ENCODE data around the gene ARHGAP27.

The ARHGAP27 gene

GRCh38 chr17:45429339-45430005 is 3.2 kb downstream of the ARHGAP27 start:
- DNase-seq, result no peak

- no peak for DNase-seq
Observed at GRCh38 chr17:45428931-45429338, 3.7 kb downstream of the ARHGAP27 start.

- peak; percentile 63 to 79 for DNase-seq
Observed at GRCh38 chr17:45428050-45428617, 4.5 kb downstream of the ARHGAP27 start.

GRCh38 chr17:45427181-45427835 is 5.4 kb downstream of the ARHGAP27 start:
- DNase-seq, result no peak

- no peak for DNase-seq
Observed at GRCh38 chr17:45426561-45426960, 6.1 kb downstream of the ARHGAP27 start.

GRCh38 chr17:45425984-45426413 is 6.7 kb downstream of the ARHGAP27 start:
- no peak for DNase-seq

GRCh38 chr17:45425125-45425983 is 7.3 kb downstream of the ARHGAP27 start:
- DNase-seq, result no peak

- no peak for DNase-seq
Observed at GRCh38 chr17:45424769-45425124, 7.9 kb downstream of the ARHGAP27 start.

GRCh38 chr17:45423975-45424335 is 8.7 kb downstream of the ARHGAP27 start:
- DNase-seq, result no peak

- no peak for DNase-seq
Observed at GRCh38 chr17:45423304-45423974, 9.2 kb downstream of the ARHGAP27 start.

GRCh38 chr17:45414990-45415881 is 17.4 kb downstream of the ARHGAP27 start:
- DNase-seq, result no peak

GRCh38 chr17:45413498-45413923 is 19.2 kb downstream of the ARHGAP27 start:
- DNase-seq, result no peak

GRCh38 chr17:45411348-45412105 is 21.1 kb downstream of the ARHGAP27 start:
- DNase-seq, result no peak

- DNase-seq, result peak; percentile 51 to 62
Observed at GRCh38 chr17:45410144-45411091, 22.3 kb downstream of the ARHGAP27 start.

- no peak for DNase-seq
Observed at GRCh38 chr17:45409659-45410076, 23.0 kb downstream of the ARHGAP27 start.

GRCh38 chr17:45408611-45409421 is 23.9 kb downstream of the ARHGAP27 start:
- DNase-seq, result no peak

GRCh38 chr17:45406107-45406506 is 26.6 kb downstream of the ARHGAP27 start:
- no peak for DNase-seq

GRCh38 chr17:45405250-45406086 is 27.2 kb downstream of the ARHGAP27 start:
- no peak for DNase-seq
